H9 (cell line): ENCODE data around the gene VDAC1. TPM values are rescaled to one million over a fixed set of nuclear protein-coding genes. Genes with fewer than 3 reads are reported as not detected.

Experiments used
- DNase-seq: peaks from one replicate; pipeline ENCODE4 v3.0.0-alpha.2; 2017
- H2AFZ ChIP-seq: one replicate; pipeline ENCODE4 v1.6.1; 2013; ENCODE audit warnings: mild to moderate bottlenecking, low read length, control low read depth, moderate library complexity
- H2AK5ac ChIP-seq: 2 replicates; pipeline ENCODE4 v1.6.1; 2013; ENCODE audit warnings: low read length, control low read depth, mixed read lengths; ENCODE audit not compliant: insufficient read length
- H2BK120ac ChIP-seq: one replicate; pipeline ENCODE4 v1.6.1; 2013; ENCODE audit warnings: low read depth, mild to moderate bottlenecking, low read length, control low read depth, inconsistent platforms; ENCODE audit not compliant: poor library complexity, severe bottlenecking
- H2BK12ac ChIP-seq: 2 replicates; pipeline ENCODE4 v1.6.1; 2013; ENCODE audit warnings: low read length, control low read depth, mixed read lengths, low read depth; ENCODE audit not compliant: insufficient read length
- H2BK15ac ChIP-seq: 2 replicates; pipeline ENCODE4 v1.6.1; 2013; ENCODE audit warnings: low read depth, low read length, control low read depth
- H2BK20ac ChIP-seq: one replicate; pipeline ENCODE4 v1.6.1; 2013; ENCODE audit warnings: low read depth, mild to moderate bottlenecking, low read length, control low read depth, inconsistent platforms; ENCODE audit not compliant: poor library complexity, severe bottlenecking
- H2BK5ac ChIP-seq: 2 replicates; pipeline ENCODE4 v1.6.1; 2013; ENCODE audit warnings: low read length, control low read depth, mixed read lengths; ENCODE audit not compliant: insufficient read length
- H3K14ac ChIP-seq: 2 replicates; pipeline ENCODE4 v1.6.1; 2013; ENCODE audit warnings: low read length, control low read depth; ENCODE audit not compliant: insufficient read depth
- H3K18ac ChIP-seq: 2 replicates; pipeline ENCODE4 v1.6.1; 2013; ENCODE audit warnings: low read depth, mild to moderate bottlenecking, mixed read lengths, low read length, control low read depth; ENCODE audit not compliant: insufficient read length
- H3K23ac ChIP-seq: 2 replicates; pipeline ENCODE4 v1.6.1; 2013; ENCODE audit warnings: low read length, control low read depth, mixed read lengths, low read depth; ENCODE audit not compliant: insufficient read length
- H3K23me2 ChIP-seq: 2 replicates; pipeline ENCODE4 v1.6.1; 2013; ENCODE audit warnings: low read depth, mild to moderate bottlenecking, mixed read lengths, low read length, control low read depth; ENCODE audit not compliant: insufficient read length, poor library complexity, severe bottlenecking
- H3K27ac ChIP-seq: 2 replicates; pipeline ENCODE4 v1.5.1; 2013; ENCODE audit warnings: low read length, control low read depth, mixed read lengths, low read depth; ENCODE audit not compliant: insufficient read length
- H3K27me3 ChIP-seq: 2 replicates; pipeline ENCODE4 v1.6.1; 2013; ENCODE audit warnings: low read length, control low read depth, inconsistent platforms; ENCODE audit not compliant: insufficient read depth
- H3K4ac ChIP-seq: 2 replicates; pipeline ENCODE4 v1.6.1; 2013; ENCODE audit warnings: low read depth, mild to moderate bottlenecking, control low read depth, inconsistent platforms, low read length, moderate library complexity
- H3K4me1 ChIP-seq: 2 replicates; pipeline ENCODE4 v1.6.1; 2013; ENCODE audit warnings: low read length, control low read depth, inconsistent platforms; ENCODE audit not compliant: insufficient read depth
- H3K4me2 ChIP-seq: 2 replicates; pipeline ENCODE4 v1.6.1; 2013; ENCODE audit warnings: low read length, control low read depth, mixed read lengths; ENCODE audit not compliant: insufficient read length, insufficient read depth
- H3K56ac ChIP-seq: 2 replicates; pipeline ENCODE4 v1.6.1; 2013; ENCODE audit warnings: low read depth, mild to moderate bottlenecking, mixed read lengths, low read length, control low read depth; ENCODE audit not compliant: insufficient read length
- H3K79me1 ChIP-seq: 2 replicates; pipeline ENCODE4 v1.6.1; 2013; ENCODE audit warnings: low read depth, mild to moderate bottlenecking, moderate library complexity, low read length, control low read depth, inconsistent platforms; ENCODE audit not compliant: insufficient read depth, poor library complexity, severe bottlenecking
- H3K79me2 ChIP-seq: 2 replicates; pipeline ENCODE4 v1.6.1; 2013; ENCODE audit warnings: low read length, control low read depth, inconsistent platforms; ENCODE audit not compliant: insufficient read depth
- H3K9ac ChIP-seq: 2 replicates; pipeline ENCODE4 v1.6.1; 2013; ENCODE audit warnings: low read length, control low read depth, mixed read lengths; ENCODE audit not compliant: insufficient read length; ENCODE audit errors: extremely low read depth
- H3K9me3 ChIP-seq: one replicate; pipeline ENCODE4 v1.6.1; 2013; ENCODE audit warnings: low read depth, low read length, inconsistent platforms; ENCODE audit not compliant: control insufficient read depth
- H3T11ph ChIP-seq: one replicate; pipeline ENCODE4 v1.6.1; 2013; ENCODE audit warnings: mild to moderate bottlenecking, low read length, control low read depth, inconsistent platforms
- H4K20me1 ChIP-seq: one replicate; pipeline ENCODE4 v1.6.1; 2013; ENCODE audit not compliant: control insufficient read depth, insufficient read length, insufficient read depth
- H4K5ac ChIP-seq: 2 replicates; pipeline ENCODE4 v1.6.1; 2013; ENCODE audit warnings: low read depth, mild to moderate bottlenecking, mixed read lengths, low read length, control low read depth; ENCODE audit not compliant: insufficient read length
- H4K8ac ChIP-seq: replicated peaks from 2 replicates; pipeline ENCODE4 v1.6.1; 2013; ENCODE audit warnings: low read length, control low read depth, mixed read lengths, low read depth; ENCODE audit not compliant: insufficient read length
- H4K91ac ChIP-seq: 2 replicates; pipeline ENCODE4 v1.6.1; 2013; ENCODE audit warnings: low read depth, mild to moderate bottlenecking, moderate library complexity, mixed read lengths, low read length, control low read depth; ENCODE audit not compliant: insufficient read length
- H3K27ac Mint-ChIP-seq, 3 experiments: 2 replicates in 2 of 3; 3 replicates in 1 of 3; pipeline ENCODE4 v1.8.0; 2020 to 2021; ENCODE audit warnings: mixed read lengths in 3 of 3, mild to moderate bottlenecking in 1 of 3, moderate library complexity in 1 of 3
- H3K27me3 Mint-ChIP-seq: 2 replicates; pipeline ENCODE4 v1.8.0; 2021; ENCODE audit warnings: low read depth, mild to moderate bottlenecking, moderate library complexity, mixed read lengths
- H3K36me3 Mint-ChIP-seq, 3 experiments: 2 replicates in 2 of 3; 3 replicates in 1 of 3; pipeline ENCODE4 v1.8.0; 2020 to 2021; ENCODE audit warnings: low read depth in 3 of 3, mixed read lengths in 3 of 3; ENCODE audit not compliant: insufficient read depth in 1 of 3
- H3K4me1 Mint-ChIP-seq, 2 experiments: 2 replicates each; pipeline ENCODE4 v1.8.0; 2020; ENCODE audit warnings: mixed read lengths in 2 of 2
- H3K4me3 Mint-ChIP-seq, 2 experiments: 2 replicates in 1 of 2; 3 replicates in 1 of 2; pipeline ENCODE4 v1.8.0; 2020 to 2021; ENCODE audit warnings: mild to moderate bottlenecking in 2 of 2, mixed read lengths in 2 of 2, moderate library complexity in 1 of 2
- H3K9me3 Mint-ChIP-seq, 2 experiments: 2 replicates in 1 of 2; 3 replicates in 1 of 2; pipeline ENCODE4 v1.8.0; 2020; ENCODE audit warnings: mild to moderate bottlenecking in 2 of 2, mixed read lengths in 2 of 2, moderate library complexity in 1 of 2
- WGBS: extraction: QIAGEN DNeasy Blood & Tissue Kit; methylation state at CpG from one replicate; pipeline ENCODE4 v1.1.7; 2013; ENCODE audit warnings: missing lambda C conversion rate, low lambda C conversion rate, mixed read lengths; ENCODE audit not compliant: insufficient read length; ENCODE audit errors: extremely low coverage; 5-methylcytosine and 5-hydroxymethylcytosine counted together
- total RNA-seq: library from RNA; stranded (reverse); gene quantifications from 2 replicates; pipeline ENCODE4 v1.2.1, GENCODE V29; 2021
- TF ChIP-seq, protein P1 (sequence below): fragments of 200-600 bp; sonication (generic); conservative IDR thresholded peaks from 3 replicates; pipeline ENCODE4 v1.8.0; 2021; ENCODE audit warnings: antibody characterized with exemption, mild to moderate bottlenecking

VDAC1 gene
- total RNA-seq, 1 experiment from 2014 or later, result 208 TPM

DNA sequence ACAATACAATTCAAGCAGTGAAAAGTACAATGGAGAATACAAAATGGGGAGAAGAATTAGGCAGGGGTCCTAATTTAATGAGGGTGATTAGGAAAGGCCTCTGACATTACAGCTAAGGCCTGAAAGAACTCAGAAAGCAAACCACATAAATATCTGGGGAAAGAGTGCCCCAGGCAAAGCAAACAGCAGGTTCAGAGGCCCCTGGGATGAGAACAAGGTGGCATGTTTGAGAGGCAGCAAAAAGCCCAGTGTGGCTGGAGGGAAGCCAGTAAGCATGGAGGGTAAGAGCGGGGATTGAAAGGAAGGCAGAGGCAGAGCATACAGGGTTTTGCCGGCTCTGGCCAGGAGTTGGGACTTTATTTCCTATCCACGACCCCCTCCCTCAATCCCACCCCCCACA, 33.4 kb upstream of the VDAC1 start:
- Histone ChIP-seq H3T11ph (no peak overlapping the region), H4K5ac (no peak overlapping the region), H2BK120ac (no peak overlapping the region), H3K79me2 (no peaks in the 10 kb centered on the region), H3K4me2 (no peak overlapping the region), H3K27ac (no peak overlapping the region), H2BK12ac (no peak overlapping the region), H4K8ac (no peak overlapping the region), H3K23ac (no peak overlapping the region), H3K18ac (no peak overlapping the region), H3K9ac (no peak overlapping the region), H3K56ac (no peak overlapping the region), H3K4ac (no peak overlapping the region), H2AK5ac (no peak overlapping the region), H3K9me3 (no peaks in the 10 kb centered on the region), H4K91ac (no peak overlapping the region), H2BK20ac (no peak overlapping the region), H4K20me1 (no peaks in the 10 kb centered on the region), H3K23me2 (no peaks in the 10 kb centered on the region), H3K79me1 (no peaks in the 10 kb centered on the region), H2BK5ac (no peak overlapping the region), H3K14ac (no peak overlapping the region), H2AFZ (no peak overlapping the region), H2BK15ac (no peak overlapping the region), H3K4me1 (no peaks in the 10 kb centered on the region), H3K27me3 (no peaks in the 10 kb centered on the region)
- peaks cover 0 to 3% of the 10 kb centered on the region in 2 experiments; a peak in 1 of 4 replicates for H3K4me1 Mint-ChIP-seq
- H3K27me3 Mint-ChIP-seq, result peaks cover 18% of the 10 kb centered on the region
- H3K4me3 Mint-ChIP-seq, result no peak overlapping the region; a peak in 1 of 5 replicates
- no peak overlapping the region for H3K27ac Mint-ChIP-seq
- TF ChIP-seq, protein P1, sequence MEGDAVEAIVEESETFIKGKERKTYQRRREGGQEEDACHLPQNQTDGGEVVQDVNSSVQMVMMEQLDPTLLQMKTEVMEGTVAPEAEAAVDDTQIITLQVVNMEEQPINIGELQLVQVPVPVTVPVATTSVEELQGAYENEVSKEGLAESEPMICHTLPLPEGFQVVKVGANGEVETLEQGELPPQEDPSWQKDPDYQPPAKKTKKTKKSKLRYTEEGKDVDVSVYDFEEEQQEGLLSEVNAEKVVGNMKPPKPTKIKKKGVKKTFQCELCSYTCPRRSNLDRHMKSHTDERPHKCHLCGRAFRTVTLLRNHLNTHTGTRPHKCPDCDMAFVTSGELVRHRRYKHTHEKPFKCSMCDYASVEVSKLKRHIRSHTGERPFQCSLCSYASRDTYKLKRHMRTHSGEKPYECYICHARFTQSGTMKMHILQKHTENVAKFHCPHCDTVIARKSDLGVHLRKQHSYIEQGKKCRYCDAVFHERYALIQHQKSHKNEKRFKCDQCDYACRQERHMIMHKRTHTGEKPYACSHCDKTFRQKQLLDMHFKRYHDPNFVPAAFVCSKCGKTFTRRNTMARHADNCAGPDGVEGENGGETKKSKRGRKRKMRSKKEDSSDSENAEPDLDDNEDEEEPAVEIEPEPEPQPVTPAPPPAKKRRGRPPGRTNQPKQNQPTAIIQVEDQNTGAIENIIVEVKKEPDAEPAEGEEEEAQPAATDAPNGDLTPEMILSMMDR, result no peak
- H3K9me3 Mint-ChIP-seq, result peaks cover 0 to 3% of the 10 kb centered on the region in 2 experiments; a peak in 2 of 5 replicates
- no peaks in the 10 kb centered on the region for H3K36me3 Mint-ChIP-seq
- no CpG with 5 or more reads among the region's 3 CpGs for WGBS
- no peak for DNase-seq
